NB4 (cell line): Measurements from ENCODE around the gene RSPH6A.

ENCODE experiments used
- DNase-seq: peaks from one replicate; pipeline ENCODE4 v3.0.0; 2010; ENCODE audit warnings: low read depth
- H3K4me3 ChIP-seq: one replicate; pipeline ENCODE4 v1.5.1; 2011; ENCODE audit warnings: mild to moderate bottlenecking, low read depth, low read length, moderate library complexity
- CTCF ChIP-seq: IDR thresholded peaks from one replicate; pipeline ENCODE4 v1.5.1; 2012; ENCODE audit warnings: low read depth, low read length
- MYC ChIP-seq: IDR thresholded peaks from 2 replicates; pipeline ENCODE4 v1.6.1; 2011; ENCODE audit warnings: low read depth, low read length
- POLR2A ChIP-seq: IDR thresholded peaks from 2 replicates; pipeline ENCODE4 v1.6.1; 2011; ENCODE audit warnings: mild to moderate bottlenecking; ENCODE audit not compliant: insufficient read length; ENCODE audit errors: extremely low read depth
- TF ChIP-seq, protein P1 (sequence below): IDR thresholded peaks from 2 replicates; pipeline ENCODE4 v1.6.1; 2011; ENCODE audit warnings: low read depth, low read length

The RSPH6A gene

DNA sequence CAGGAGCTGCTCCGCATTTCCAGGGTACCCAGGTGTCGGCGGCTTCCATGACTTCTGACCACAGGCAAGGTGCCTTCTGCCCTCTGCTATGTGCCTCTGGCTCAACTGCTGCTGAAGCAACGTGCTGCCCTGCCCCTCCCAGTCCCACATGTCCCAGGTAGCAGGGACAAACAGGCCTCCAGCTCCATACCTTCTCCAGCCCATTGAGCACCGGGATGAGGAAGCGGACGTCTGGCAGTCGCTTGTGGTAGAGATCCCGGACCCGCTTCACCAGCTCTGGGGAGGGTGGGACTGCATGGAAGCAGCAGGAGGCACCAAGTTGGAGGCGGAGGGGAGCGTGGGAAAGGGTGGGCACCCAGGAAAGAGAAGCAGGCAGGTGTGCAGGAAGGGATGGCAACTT is 8.1 kb upstream of the RSPH6A start:
- no peak for DNase-seq
- TF ChIP-seq MYC (no peak), POLR2A (no peak), CTCF (no peak)
- TF ChIP-seq, protein P1, sequence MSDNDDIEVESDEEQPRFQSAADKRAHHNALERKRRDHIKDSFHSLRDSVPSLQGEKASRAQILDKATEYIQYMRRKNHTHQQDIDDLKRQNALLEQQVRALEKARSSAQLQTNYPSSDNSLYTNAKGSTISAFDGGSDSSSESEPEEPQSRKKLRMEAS = no peak
- no peak overlapping the region for H3K4me3 ChIP-seq

- no peak overlapping the region for H3K4me3 ChIP-seq
- TF ChIP-seq POLR2A (no peak), CTCF (no peak), MYC (no peak)
- TF ChIP-seq, protein P1 = no peak
- no peak for DNase-seq
Observed at GRCh38 chr19:45822716-45823115, 7.6 kb upstream of the RSPH6A start.

DNA sequence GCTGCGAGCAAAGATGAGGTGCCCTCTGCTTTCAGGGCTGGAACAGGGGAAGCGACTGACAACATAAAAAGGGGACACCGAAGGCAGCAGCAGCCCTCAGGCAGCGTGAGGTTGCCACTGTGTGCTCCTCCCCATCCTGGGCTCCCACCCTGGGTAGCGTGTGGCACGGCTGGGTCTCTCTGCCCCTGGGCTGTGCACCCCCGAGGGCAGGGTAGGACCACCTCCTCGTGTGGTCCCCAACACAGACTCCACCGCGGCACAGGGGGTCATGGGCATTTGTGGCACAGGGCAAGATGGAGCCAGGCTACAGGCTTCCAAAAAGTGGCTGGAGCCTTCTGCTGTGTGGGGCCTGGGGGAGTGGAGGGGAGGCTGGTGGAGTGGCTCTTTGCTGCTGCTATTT is 6.5 kb upstream of the RSPH6A start:
- no peak for TF ChIP-seq CTCF
- TF ChIP-seq, protein P1 = no peak
- TF ChIP-seq POLR2A = no peak
- TF ChIP-seq MYC = no peak
- no peak for DNase-seq
- H3K4me3 ChIP-seq = no peak overlapping the region

GRCh38 chr19:45821103-45821521 is 6.0 kb upstream of the RSPH6A start:
- no peak overlapping the region for H3K4me3 ChIP-seq
- peak; percentile 12 for DNase-seq
- TF ChIP-seq CTCF (no peak), POLR2A (no peak), MYC (no peak)
- TF ChIP-seq, protein P1 = no peak

DNA sequence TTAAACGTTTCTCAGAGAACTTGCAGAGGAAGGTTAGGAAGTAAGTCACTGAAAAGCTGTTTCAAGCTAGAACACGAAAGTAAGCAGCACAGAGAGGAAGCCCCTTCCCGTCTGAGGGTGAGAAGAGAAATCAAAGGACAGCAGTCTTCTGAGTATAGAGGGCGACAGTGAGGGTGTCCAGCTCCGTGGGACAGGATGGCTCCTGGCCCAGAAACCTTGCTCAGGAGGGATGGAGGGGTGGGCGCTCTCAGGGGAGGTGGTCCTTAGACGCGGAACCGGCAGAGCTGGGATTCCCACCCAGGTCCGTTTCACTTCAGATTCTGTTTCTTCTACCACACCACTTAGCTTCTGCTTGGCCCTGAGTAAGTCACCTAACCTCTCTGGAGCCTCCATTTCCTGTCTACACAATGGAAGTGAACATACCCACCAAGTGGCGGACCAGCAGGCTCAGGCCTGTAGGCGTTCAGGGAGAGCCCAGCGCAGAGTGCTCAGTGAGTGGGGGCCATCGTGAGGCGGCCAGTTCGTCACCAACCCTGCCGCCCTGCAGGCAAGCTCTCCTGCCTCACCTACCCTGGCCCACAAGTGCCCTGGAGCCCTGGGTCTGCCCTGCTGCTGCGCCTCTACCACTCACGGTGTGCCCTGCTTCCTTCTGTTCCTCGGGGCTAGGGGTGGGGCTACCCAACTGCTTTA is 5.5 kb upstream of the RSPH6A start:
- no peak overlapping the region for H3K4me3 ChIP-seq
- TF ChIP-seq POLR2A (no peak), CTCF (no peak), MYC (no peak)
- TF ChIP-seq, protein P1 = no peak
- peak; percentile 26 for DNase-seq

DNA sequence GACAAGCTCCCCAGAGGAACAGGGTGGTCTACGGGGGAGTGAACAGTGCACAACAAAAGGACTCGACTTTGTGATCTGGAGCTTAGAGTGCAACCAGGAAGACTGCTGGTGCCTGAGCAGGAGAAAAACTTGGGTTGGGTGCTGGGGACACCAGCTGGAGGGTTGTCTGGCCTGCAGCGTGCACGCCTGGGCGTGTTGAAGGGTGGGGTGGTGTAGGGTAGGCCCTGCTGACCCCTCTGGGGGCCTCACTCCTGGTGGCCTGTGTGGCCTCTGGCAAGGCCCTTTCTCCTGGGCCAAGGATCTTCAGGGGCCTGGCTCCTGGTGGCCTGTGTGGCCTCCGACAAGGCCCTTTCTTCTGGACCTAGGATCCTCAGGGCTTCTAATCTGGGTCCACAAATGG is 4.7 kb upstream of the RSPH6A start:
- DNase-seq = no peak
- no peak for TF ChIP-seq CTCF
- TF ChIP-seq POLR2A = no peak
- TF ChIP-seq, protein P1 = no peak
- H3K4me3 ChIP-seq = no peak overlapping the region
